NCI-H69 (cell line): Measurements from ENCODE around the gene IGLON5.

Source experiments
- DNase-seq: peaks from one replicate; lab custom pipeline; 2025; lab: John Stamatoyannopoulos, UW

The IGLON5 gene

DNA sequence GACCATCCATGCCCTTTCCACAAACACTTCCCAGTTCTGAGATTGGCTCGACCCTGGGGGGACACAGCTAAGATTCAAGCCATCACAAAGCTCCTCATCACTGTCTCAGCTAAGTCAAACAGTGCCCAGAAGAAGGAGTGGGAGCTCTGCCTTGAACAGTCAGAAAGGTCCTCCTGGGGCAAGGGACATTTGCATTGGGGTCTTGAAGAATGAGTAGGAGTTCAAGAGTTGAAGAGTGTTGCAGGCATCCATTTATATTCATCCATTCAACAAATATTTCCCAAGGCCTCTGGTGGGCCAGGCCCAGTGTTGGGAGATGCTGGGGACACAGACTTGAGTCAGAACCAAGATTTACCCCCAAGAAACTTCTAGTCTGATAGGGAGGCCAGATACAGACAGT, 6.5 kb downstream of the IGLON5 start:
- no peak for DNase-seq

DNA sequence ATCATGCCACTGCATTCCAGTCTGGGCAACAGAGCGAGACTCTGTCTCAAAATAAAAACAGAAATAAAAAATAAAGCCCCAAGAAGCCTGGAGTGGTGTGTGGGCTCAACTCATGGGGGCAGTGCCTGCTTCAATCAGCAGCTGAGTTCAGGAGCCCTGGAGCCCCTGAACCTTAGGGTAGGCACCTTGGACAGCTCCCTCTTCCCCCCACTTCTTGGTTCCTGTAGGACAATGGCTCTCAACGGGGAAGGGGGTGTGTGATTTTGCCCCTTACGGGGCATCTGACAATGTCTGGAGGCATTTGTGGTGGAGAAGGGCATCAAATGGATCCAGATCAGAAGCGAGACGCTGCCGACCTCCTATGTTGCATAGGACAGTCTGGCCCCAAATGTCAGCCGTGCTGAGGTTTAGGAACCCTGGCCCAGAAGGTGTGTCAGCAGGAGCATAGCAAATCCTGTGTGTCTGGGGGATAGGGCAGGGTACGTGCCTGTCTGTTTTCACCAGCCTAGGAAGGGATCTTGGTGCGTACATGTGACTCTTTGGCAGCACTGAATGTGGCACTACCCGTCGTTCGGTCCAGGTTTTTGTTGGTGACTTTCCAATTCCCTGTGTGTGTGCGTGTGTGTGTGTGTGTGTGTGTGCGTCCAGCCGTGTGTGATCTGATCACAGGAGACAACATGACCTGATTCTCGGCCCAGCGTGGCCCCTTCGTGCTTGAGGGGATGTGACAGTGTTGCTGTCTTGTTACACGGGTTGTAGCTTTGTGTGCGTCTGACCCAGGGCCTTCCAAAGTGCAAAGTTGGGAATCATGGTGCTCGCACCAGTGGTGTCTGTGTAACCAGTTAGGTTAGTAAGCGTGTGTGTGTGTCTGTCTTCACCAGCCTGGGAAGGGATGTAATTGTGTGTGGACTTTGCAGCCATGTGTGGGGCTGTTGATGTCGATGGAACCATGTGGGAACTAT, 7.5 kb downstream of the IGLON5 start:
- DNase-seq = no peak

DNA sequence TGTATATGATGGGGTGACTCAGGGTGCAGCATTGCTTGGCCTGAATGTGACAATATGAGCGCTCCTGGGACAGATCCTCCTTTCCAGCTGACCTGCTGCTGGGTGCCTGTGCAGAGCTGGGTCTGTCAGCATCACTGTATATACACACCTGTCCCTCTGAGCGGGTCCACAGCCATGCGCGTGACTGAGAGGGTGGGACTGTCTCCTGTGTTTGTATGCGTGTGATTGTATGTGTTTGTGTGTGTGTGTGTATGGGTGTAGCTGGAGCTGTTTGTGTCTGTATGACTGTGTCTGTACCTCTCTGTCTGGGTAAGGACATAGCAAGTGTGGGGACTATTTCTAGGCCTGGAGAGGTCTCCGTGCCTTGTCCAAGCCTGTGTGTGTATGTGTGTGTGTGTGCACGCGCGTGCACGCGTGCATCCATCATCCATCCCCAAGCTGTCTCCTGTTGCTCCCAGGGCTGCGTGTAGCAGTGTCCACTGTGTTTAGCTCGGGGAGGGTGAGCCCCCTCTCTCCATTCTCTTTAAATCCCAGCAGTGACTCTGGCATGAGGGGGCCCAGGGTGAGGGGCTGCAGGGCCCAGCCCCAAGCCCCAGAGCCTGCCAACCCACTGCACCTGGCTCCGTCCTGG, 8.3 kb downstream of the IGLON5 start:
- DNase-seq = no peak

DNA sequence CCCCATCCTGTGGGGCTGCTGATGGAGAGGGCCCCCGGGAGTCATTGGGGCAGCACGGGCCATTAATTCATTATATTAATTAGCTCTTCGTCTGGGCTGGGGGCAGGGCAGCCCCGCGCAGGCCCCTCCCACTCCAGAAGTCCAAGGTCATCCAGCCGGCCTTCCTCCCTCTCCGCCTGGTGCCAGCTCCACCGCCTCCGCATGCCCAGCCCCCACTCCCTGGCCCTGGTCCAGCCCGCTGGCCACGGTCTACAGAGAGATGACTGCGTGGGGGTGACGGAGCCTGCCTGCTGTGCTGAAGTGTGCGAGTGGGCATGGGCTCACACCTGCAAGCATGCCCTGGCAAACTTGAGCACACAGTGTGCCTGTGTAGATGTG, 8.8 kb downstream of the IGLON5 start:
- DNase-seq = no peak

DNA sequence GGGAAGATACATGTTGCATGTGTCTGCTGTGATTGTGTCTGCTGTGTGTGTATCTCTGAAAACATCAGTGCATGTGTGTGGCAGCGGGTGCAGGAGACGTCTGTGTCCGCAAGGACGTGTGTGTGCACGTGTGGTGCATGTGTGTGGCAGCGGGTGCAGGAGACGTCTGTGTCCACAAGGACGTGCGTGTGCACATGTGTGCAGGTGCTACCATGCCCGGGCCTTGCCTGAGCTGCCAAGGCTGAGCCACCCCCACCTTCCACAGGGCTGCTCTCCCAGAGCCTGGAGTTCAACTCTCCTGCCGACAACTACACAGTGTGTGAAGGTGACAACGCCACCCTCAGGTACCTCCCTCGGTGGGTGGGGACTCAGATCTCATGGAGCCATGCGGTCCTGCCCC, 10.4 kb downstream of the IGLON5 start:
- DNase-seq = no peak

DNA sequence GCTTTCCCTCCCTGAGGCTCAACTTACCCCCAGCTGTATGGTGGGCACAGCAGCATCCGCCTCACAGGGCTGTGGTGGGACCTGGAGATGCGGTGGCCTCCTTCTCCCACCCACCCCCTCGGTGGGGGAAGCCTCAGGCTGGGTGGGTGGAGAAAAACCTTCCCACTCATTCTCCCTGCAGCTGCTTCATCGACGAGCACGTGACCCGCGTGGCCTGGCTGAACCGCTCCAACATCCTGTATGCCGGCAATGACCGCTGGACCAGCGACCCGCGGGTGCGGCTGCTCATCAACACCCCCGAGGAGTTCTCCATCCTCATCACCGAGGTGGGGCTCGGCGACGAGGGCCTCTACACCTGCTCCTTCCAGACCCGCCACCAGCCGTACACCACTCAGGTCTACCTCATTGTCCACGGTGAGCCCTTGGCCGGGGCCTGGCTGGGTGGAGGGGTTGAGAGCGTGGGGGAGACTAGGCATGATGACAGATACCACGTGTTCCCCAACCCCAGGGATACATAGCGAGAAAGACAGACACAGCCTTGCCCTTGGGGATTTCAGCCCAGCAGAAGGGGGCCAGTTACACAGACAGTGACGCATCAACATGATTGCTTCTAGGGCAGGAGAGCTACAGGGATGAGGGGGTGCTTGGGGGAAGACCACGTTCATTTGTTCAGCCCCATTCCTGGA, 12.2 kb downstream of the IGLON5 start:
- no peak for DNase-seq

DNA sequence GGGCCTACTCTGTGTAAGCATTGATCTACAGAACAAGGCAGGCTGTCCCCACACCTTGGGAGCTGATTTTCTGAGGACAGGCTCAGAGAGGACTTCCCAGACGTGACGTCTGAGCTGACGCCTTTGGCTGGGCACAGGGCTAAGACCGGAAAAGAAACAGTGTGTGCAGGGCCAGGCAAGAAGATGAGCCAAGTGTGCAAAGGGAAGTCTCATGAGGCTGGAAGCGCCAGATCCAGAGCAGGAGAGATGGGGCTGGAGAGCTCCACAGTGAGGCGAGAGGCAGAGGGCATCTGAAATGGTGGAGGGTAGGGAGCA, 12.7 kb downstream of the IGLON5 start:
- DNase-seq = no peak

DNA sequence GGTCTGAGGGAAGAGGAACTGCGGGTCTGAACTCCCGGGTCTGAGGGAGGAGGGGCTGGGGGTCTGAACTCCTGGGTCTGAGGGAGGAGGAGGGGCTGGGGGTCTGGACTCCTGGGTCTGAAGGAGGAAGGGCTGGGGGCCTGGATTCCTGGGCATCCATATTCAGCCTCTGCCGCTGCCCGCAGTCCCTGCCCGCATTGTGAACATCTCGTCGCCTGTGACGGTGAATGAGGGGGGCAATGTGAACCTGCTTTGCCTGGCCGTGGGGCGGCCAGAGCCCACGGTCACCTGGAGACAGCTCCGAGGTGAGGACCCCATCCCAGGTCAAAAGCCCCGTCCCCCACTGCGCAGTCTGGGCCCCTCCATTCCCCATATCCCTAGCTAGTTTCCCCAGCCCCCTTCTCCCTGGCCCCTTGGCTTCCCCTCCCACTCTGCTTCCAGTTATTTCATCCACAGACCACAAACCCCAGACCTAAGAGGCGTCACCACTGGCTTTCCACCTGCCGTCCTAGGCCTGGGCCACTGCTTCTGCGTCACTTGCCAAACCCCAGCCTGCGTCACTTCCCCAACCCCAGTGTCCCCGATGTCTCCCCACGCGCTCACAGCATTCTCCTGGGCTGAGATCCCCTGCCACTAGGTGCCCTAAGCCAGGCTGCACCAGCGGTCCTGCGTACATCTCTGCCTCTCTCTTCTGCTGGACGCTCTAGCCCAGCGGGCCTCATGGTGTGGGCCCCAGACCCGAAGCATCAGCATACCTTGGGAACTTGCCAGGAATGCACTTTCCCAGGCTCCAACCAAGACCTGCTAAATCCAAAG, 13.9 kb downstream of the IGLON5 start:
- DNase-seq = no peak

DNA sequence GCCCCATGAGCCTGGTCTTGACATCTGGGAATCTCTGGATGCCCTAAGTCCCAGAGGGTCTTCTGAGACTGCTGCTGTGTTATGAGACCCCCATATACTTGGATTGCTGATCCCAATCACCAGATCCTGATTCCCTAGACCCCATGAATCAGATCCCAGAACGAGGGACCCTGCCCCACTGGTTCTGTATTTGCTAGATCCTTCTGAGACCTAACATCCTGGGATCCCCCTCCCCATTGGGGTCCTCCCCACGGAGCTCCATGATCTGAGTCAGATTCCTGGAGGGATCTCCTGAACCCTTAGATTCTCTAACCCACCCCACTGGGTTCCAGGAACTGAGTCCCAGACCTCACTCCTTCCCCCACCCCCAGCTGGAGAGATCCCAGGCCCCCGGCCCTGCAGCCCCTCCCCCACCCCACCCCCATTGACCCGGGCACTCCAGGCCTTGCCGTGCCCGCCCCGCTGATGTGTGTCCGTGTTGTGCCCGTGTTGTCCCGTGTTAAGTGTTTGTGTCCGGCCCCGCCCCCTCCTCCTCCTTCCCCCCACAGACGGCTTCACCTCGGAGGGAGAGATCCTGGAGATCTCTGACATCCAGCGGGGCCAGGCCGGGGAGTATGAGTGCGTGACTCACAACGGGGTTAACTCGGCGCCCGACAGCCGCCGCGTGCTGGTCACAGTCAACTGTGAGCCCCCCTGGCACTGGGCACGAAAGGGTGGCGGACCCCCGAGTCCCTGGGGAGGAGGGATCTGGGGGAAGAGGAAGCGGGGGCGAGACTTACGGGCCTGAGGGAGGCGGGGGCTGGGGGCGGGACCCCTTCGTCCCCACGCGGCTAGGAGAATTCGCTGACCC, 15.0 kb downstream of the IGLON5 start:
- DNase-seq = no peak

DNA sequence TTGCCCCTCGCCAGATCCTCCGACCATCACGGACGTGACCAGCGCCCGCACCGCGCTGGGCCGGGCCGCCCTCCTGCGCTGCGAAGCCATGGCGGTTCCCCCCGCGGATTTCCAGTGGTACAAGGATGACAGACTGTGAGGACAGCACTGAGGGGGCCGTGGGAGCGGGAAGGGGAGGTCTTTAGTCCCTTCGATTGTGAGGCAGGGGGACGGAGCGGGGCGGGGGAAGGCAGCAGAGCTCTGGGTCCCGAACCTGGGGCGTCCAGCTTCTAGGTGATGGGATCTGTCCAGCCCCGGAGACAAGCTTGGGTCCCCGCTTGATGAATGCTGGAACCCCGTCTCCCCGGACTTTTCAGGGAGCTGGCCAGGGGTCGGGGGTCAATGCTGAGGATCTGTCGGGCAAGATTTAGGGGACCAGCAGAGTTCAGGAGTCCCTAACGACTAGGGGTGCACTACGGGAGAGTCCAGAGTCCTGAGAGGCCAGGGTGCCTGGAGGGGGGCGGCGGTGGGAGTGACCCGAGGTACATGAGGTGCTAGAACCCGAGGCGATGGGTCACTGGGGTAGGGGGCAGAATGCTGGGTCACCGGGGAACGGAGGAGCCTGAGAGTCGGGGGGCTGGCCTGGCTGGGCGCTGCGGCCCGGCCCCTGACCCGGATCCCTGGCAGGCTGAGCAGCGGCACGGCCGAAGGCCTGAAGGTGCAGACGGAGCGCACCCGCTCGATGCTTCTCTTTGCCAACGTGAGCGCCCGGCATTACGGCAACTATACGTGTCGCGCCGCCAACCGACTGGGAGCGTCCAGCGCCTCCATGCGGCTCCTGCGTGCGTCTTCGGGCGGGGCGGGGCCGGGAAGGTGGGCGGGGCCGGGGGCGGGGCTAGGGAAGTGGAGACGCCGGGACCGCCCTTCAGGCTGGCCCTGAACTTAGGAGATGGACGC, 15.9 kb downstream of the IGLON5 start:
- no peak for DNase-seq

DNA sequence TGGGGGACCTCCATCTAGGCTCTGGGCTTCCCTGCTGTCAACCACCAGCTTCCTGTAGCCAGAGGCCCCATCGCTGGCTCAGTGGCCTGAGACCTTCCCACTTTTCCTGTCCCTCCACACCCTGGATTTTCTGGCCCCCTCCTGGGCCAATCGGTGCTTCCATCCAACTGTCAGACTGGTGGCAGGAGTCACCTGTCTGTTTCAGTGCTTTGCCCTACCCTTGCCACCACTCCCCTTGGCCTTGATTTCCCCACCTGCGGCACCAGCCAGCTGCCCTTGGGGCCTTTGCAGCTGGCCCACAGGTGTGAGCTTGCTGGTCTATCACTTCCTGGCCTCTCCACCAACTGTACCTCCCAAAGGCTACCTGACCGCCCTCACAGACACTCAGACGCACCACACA, 18.0 kb downstream of the IGLON5 start:
- DNase-seq = no peak

DNA sequence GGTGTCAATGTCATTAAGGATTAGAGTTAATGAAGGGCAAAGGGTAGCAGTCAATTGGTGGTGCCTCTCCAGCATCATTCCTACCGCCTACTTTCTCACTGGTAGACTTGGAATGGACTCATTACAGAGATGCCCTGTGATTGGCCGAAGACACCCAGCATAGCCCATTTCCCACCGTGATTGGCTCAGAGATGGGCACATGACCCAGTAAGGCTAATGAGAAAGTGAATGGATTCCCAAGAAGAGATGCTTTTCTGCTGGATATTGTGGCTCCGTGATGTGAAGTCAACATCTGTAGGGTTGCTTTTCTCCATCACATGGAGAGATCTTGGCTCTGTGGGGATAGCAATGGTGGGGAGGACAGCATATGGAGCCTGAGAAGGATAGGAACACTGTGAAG, 18.9 kb downstream of the IGLON5 start:
- DNase-seq = no peak

DNA sequence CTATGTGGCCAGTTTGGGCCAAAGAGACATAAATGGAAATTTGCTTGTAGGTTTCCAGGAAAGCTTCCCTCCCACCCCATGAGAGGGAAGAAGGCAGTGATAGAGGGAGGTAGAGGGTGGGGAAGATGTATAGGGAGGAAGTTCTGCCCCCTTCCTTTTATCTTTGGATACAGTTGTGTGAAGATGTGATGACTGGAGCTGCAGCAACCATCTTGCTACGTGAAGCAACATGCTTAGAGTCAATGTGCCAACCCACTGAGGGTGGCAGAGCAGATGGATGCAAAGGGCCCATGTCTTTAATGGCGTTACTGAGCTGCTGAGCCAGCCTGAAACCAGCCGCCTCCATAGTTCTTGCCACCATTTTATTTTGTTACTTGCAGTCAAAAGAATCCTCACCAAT, 19.7 kb downstream of the IGLON5 start:
- DNase-seq = no peak

DNA sequence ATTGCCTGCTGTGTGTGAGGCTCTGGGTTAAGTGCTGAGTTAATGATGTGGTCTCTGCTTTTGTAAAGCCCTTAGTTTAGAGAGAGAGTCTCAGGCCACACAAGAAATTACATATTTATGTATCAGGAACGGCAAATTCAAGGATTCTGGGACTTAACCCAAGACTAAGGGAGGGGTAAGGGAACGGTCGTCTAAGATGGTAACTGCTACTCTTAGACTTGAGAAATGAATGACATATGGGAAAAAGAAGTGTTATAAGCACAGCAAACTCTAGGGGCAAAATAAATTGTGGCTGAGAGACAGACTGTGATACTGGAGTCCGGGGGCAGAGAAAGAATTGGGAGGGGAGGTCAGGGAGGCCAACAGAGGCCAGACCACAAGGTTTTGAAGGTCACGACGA, 20.3 kb downstream of the IGLON5 start:
- no peak for DNase-seq

DNA sequence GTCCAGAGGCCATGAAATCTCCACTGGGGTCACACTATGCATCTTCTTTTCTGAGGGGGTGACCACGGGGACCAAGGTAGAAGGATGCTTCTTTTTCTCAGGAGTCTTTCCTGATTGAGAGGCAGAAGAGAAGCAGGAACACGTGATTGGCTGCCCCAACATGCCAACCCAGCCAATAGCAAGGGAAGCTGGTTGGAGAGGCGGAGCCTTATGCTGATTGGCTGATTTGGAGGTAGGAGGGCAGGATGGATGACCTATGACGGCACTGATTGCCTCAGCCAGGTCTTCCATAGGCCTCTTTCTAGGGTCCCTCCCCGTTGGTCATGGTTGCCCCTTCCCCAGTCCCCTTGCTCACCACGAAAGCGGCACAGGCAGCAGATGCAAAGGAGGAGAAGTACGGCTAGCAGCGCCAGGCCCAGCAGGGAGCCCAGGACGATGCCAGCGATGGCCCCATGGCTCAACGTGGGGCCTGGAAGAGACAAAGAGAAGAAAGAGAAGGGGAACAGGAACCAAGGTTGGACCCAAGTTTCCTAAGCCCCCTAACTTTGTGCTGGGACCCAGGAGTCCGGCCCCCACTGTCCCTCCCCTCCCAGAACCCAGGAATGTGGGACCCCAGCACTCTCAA, 22.5 kb downstream of the IGLON5 start:
- DNase-seq = no peak

DNA sequence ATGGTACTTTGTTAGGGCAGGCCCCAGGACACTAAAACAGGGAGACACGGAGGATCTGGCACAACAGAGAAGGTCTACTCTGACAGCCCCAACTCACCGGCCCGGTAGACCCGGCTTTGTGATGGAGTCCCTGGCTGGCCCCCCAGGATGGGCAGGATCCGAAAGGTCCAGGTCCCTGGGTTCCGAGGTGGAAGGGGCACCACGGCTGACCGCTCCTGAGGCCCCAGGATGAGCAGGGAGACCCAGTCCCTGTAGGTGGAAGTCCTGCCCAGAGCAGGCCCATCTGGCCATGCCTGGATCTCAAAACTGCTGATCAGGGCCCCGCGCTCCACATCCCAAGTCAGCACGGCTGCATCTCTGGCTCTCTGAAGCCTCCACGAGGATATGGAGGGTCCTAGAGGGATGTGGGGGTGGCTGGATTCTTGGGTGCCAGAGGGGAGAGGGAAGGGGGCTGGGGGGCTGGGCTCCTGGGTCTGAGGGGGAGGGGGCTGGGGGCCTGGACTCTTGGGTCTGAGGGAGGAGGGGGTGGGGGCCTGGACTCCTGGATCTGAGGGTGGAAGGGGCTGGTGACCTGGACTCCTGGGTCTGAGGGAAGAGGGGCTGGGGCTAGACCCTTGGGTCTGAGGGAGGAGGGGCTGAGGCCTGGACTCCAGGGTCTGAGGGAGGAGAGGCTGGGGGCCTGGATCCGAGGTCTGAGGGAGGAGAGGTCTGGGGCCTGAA, 25.9 kb downstream of the IGLON5 start:
- DNase-seq = no peak

DNA sequence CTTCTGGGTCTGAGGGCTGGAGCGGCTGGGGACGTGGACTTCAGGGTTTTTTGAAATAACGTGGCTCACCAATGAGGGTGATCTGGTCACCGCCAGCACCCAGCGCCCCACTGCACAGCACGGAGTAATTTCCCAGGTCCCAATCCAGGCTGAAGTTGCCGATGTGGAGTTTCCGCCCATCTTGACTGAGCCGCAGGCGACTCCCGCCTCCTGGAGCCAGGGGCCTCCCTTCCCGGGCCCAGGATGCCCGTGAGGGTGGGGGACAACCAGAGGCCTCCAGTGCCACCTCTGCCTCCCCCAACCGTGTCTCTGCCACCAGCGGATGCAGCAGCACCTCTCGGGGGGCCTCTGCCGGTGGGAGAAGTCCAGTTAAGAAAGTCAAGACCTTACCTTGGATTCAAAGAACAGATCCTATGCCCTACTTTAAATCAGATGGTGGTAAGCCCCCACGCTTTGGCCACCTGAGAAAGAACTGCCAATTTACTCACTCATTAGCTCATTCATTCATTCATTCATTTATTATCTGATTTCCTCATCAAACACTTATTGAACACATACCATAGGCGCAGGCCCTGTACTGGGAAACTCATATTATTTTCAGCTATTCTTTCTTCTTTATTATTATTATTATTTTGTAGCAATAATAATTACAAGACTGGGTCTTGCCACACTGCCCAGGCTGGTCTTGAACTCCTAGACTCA, 26.6 kb downstream of the IGLON5 start:
- DNase-seq = no peak

DNA sequence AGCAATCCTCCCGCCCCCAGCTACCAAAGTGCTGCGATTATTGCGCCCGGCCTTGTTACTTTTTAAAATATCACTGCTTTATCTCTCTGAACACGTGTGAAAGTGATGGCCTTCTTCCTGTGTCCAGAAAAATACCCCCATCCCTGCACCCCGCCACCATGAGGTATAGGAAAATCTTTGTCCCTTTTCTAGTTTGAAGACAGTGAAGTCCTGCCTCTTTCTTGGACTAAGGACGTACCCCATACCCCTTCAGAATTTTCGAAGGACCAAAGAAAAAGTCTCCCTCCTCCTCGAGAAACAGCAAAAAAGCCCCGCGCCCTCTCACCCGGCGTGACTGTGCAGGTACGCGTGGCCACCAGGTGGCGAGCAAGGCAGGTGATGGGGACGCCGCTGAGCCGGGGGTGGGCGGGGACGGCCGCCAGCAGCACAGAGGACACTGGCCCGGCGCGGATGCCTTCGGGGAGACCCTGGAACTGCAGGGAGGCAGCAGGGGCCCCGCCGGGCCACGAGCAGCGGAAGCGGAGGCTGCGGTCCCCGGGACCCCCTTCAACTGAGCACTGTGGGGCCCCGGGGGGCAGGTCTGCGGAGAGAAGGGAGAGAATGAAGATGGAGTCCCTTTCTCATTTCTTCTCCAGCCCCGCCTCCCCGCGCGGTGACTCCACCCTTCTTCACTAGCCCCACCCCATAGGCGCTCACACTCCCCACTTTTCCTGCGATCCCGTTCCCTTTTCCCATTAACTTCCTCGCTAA, 27.3 kb downstream of the IGLON5 start:
- DNase-seq = peak; percentile 52
